Skin epidermis (tissue), 12 donors: ENCODE data around the gene STAT6.

Source experiments
- H3K27ac ChIP-seq, 21 experiments: fragments of 200-600 bp; sonication (generic) in 11 of 21; one replicate each; pipeline ENCODE4 v1.5.0; 2020; ENCODE audit warnings: mild to moderate bottlenecking in 3 of 21, inconsistent platforms in 2 of 21, moderate library complexity in 2 of 21
- H3K4me3 ChIP-seq, 7 experiments: fragments of 200-600 bp; sonication (generic) in 2 of 7; one replicate each; pipeline ENCODE4 v1.5.0; 2020; ENCODE audit warnings: inconsistent platforms in 2 of 7, mild to moderate bottlenecking in 2 of 7, moderate library complexity in 1 of 7

Gene STAT6

GRCh38 chr12:57110104-57111030, 795 bp downstream of the STAT6 start:
- H3K4me3 ChIP-seq: peak overlapping the region; percentile 47 to 78 (median 59)
- H3K27ac ChIP-seq: peak overlapping the region; percentile 79 to 100 (median 98)

- Histone ChIP-seq H3K4me3 (peak overlapping the region; percentile 47 to 78 (median 59)), H3K27ac (peak overlapping the region in 19 of 21 experiments; percentile 93 to 100 (median 98))
Observed at GRCh38 chr12:57109207-57110103, 1.7 kb downstream of the STAT6 start.

GRCh38 chr12:57107456-57108155, 3.6 kb downstream of the STAT6 start:
- Histone ChIP-seq H3K27ac (peak overlapping the region in 5 of 21 experiments; percentile 2 to 97 (median 25)), H3K4me3 (no peak overlapping the region)

GRCh38 chr12:57106021-57106708, 5.0 kb downstream of the STAT6 start:
- H3K4me3 ChIP-seq: no peak overlapping the region
- H3K27ac ChIP-seq: peak overlapping the region in 2 of 21 experiments; percentile 28 to 51

- H3K27ac ChIP-seq: peak overlapping the region in 2 of 21 experiments; percentile 14 to 32
- H3K4me3 ChIP-seq: no peak overlapping the region
Observed at GRCh38 chr12:57105011-57105753, 6.0 kb downstream of the STAT6 start.

GRCh38 chr12:57104292-57104910, 6.8 kb downstream of the STAT6 start:
- H3K27ac ChIP-seq: peak overlapping the region in 2 of 21 experiments; percentile 14 to 32
- H3K4me3 ChIP-seq: no peak overlapping the region

GRCh38 chr12:57103856-57104255, 7.3 kb downstream of the STAT6 start:
- peak overlapping the region in 1 of 21 experiments; percentile 21 for H3K27ac ChIP-seq

GRCh38 chr12:57101892-57102695, 9.1 kb downstream of the STAT6 start:
- no peak overlapping the region for H3K4me3 ChIP-seq
- peak overlapping the region in 7 of 21 experiments; percentile 5 to 54 (median 28) for H3K27ac ChIP-seq

More at GRCh38 chr12:57103856-57104255, 7.3 kb downstream of the STAT6 start:
- H3K4me3 ChIP-seq: no peak overlapping the region

GRCh38 chr12:57099766-57100165, 11.4 kb downstream of the STAT6 start:
- Histone ChIP-seq H3K4me3 (no peak overlapping the region), H3K27ac (peak overlapping the region in 13 of 21 experiments; percentile 2 to 75 (median 61))

GRCh38 chr12:57099047-57099714, 12.0 kb downstream of the STAT6 start:
- peak overlapping the region in 16 of 21 experiments; percentile 4 to 75 (median 58) for H3K27ac ChIP-seq
- no peak overlapping the region for H3K4me3 ChIP-seq

GRCh38 chr12:57098546-57098945, 12.6 kb downstream of the STAT6 start:
- peak overlapping the region in 15 of 21 experiments; percentile 4 to 75 (median 61) for H3K27ac ChIP-seq
- H3K4me3 ChIP-seq: no peak overlapping the region

- peak overlapping the region in 9 of 21 experiments; percentile 1 to 82 (median 78) for H3K27ac ChIP-seq
Observed at GRCh38 chr12:57097554-57097835, 13.7 kb downstream of the STAT6 start.

GRCh38 chr12:57096748-57097553, 14.2 kb downstream of the STAT6 start:
- peak overlapping the region in 19 of 21 experiments; percentile 35 to 100 (median 69) for H3K27ac ChIP-seq
- H3K4me3 ChIP-seq: no peak overlapping the region

More at GRCh38 chr12:57097554-57097835, 13.7 kb downstream of the STAT6 start:
- H3K4me3 ChIP-seq: no peak overlapping the region

- Histone ChIP-seq H3K27ac (peak overlapping the region in 19 of 21 experiments; percentile 35 to 100 (median 79)), H3K4me3 (no peak overlapping the region)
Observed at GRCh38 chr12:57096099-57096572, 15.0 kb downstream of the STAT6 start.

- no peak overlapping the region for H3K4me3 ChIP-seq
- H3K27ac ChIP-seq: peak overlapping the region in 19 of 21 experiments; percentile 41 to 100 (median 79)
Observed at GRCh38 chr12:57095440-57095839, 15.7 kb downstream of the STAT6 start.
